Vagina (tissue), 2 donors: ENCODE results near the gene POGLUT2. TPM values are rescaled to one million over a fixed set of nuclear protein-coding genes. Genes with fewer than 3 reads are reported as not detected.

ENCODE experiments used
- DNase-seq, 2 donors: peaks; one replicate each; pipeline ENCODE4 v3.0.0-alpha.2; 2017; ENCODE audit errors: extremely low spot score in 2 of 2
- H3K27ac ChIP-seq: fragments of 200-600 bp; sonication (generic); one replicate; pipeline ENCODE4 v1.5.1; 2019
- H3K27me3 ChIP-seq: fragments of 200-600 bp; sonication (generic); one replicate; pipeline ENCODE4 v1.5.1; 2019
- H3K36me3 ChIP-seq, 2 donors: fragments of 200-600 bp; sonication (generic); one replicate each; pipeline ENCODE4 v1.5.1; 2017 to 2019
- H3K4me1 ChIP-seq: fragments of 200-600 bp; sonication (generic); one replicate; pipeline ENCODE4 v1.5.1; 2019
- H3K4me3 ChIP-seq, 2 donors: fragments of 200-600 bp; sonication (generic); 1 replicate in 1 of 2; 2 replicates in 1 of 2; pipeline ENCODE4 v1.5.1; 2016 to 2019
- H3K9me3 ChIP-seq: fragments of 200-600 bp; sonication (generic); one replicate; pipeline ENCODE4 v1.5.1; 2019
- CTCF ChIP-seq, 3 experiments: fragments of 450-650 bp in 2 of 3; fragments of 200-600 bp in 1 of 3; sonication (generic) in 1 of 3; IDR thresholded peaks; one replicate each; pipeline ENCODE4 v1.5.1; 2017 to 2019; ENCODE audit warnings: antibody characterized with exemption in 3 of 3, mild to moderate bottlenecking in 2 of 3, moderate library complexity in 2 of 3
- POLR2A ChIP-seq, 2 donors: fragments of 450-650 bp; IDR thresholded peaks; one replicate each; pipeline ENCODE4 v1.6.1; 2017; ENCODE audit warnings: antibody characterized with exemption in 2 of 2, mild to moderate bottlenecking in 2 of 2, moderate library complexity in 2 of 2
- POLR2AphosphoS5 ChIP-seq, 2 donors: sonication (generic); formaldehyde crosslinking; IDR thresholded peaks; one replicate each; pipeline ENCODE4 v1.9.0; 2017; ENCODE audit warnings: antibody characterized with exemption in 2 of 2, mild to moderate bottlenecking in 2 of 2, low read depth in 1 of 2; ENCODE audit not compliant: insufficient read depth in 1 of 2
- intact Hi-C: fragments of 100-400 bp; cut with DNase I; formaldehyde crosslinking; loops from one replicate; pipeline ENCODE4 v1.15.1; 2023
- total RNA-seq: library from RNA; depleted of rRNA; stranded (reverse); fragments of >200 nt; gene quantifications from one replicate; pipeline ENCODE4 v1.2.3, GENCODE V29; 2016

Gene POGLUT2
- 5.4 TPM for total RNA-seq

GRCh38 chr13:102798581-102799425 is at the start of gene POGLUT2, which contains the start of gene BIVM:
TSS of gene POGLUT2 (minus strand) at chr13:102798976. CDS start at chr13:102798670, 306 bp downstream.
TSS of gene BIVM (plus strand) at chr13:102799119. CDS start at chr13:102807268, 8,149 bp downstream.
- H3K36me3 ChIP-seq, result no peaks in the 10 kb centered on the region
- H3K27ac ChIP-seq, result peak within 1 kb of the TSS; percentile 78
- H3K4me1 ChIP-seq, result peaks cover 6% of the 10 kb centered on the region
- intact Hi-C loops, result no loop called here
- TF ChIP-seq CTCF (IDR thresholded peaks at IDR 0.05) (peak in 1 of 3 experiments; percentile 6), POLR2AphosphoS5 (IDR thresholded peaks at IDR 0.05; ENCODE audit: insufficient read depth in 1 of 2, low read depth in 1 of 2) (peak; percentile 63 to 76), POLR2A (IDR thresholded peaks at IDR 0.05) (no peak)
- DNase-seq, result peak in 1 of 2 donors; percentile 94
- H3K4me3 ChIP-seq, result peak within 1 kb of the TSS; percentile 65 to 80
- H3K9me3 ChIP-seq, result no peaks in the 10 kb centered on the region
- H3K27me3 ChIP-seq, result no peaks in the 10 kb centered on the region

GRCh38 chr13:102847272-102848234 is 48.8 kb upstream of the POGLUT2 start:
- H3K36me3 ChIP-seq, result peaks cover 0 to 4% of the 10 kb centered on the region in 2 donors
- no peak for DNase-seq
- H3K4me3 ChIP-seq, result peak overlapping the region; percentile 74 to 87
- peak overlapping the region; percentile 91 for H3K27ac ChIP-seq
- no peaks in the 10 kb centered on the region for H3K9me3 ChIP-seq
- H3K4me1 ChIP-seq, result peaks cover 29% of the 10 kb centered on the region
- H3K27me3 ChIP-seq, result no peaks in the 10 kb centered on the region
- peak in 2 of 3 experiments; percentile 40 to 52 for TF ChIP-seq CTCF (IDR thresholded peaks at IDR 0.05)
- TF ChIP-seq POLR2A (IDR thresholded peaks at IDR 0.05), result no peak
- TF ChIP-seq POLR2AphosphoS5 (IDR thresholded peaks at IDR 0.05; ENCODE audit: insufficient read depth in 1 of 2, low read depth in 1 of 2), result peak in 1 of 2 donors; percentile 31
- intact Hi-C loops, result no loop called here

- Histone ChIP-seq H3K36me3 (peaks cover 0 to 4% of the 10 kb centered on the region in 2 donors), H3K4me3 (peak overlapping the region; percentile 74 to 87), H3K4me1 (peaks cover 29% of the 10 kb centered on the region), H3K27ac (peak overlapping the region; percentile 91), H3K9me3 (no peaks in the 10 kb centered on the region), H3K27me3 (no peaks in the 10 kb centered on the region)
- intact Hi-C loops, result no loop called here
- TF ChIP-seq CTCF (IDR thresholded peaks at IDR 0.05), result no peak
- peak in 1 of 2 donors; percentile 7 for TF ChIP-seq POLR2AphosphoS5 (IDR thresholded peaks at IDR 0.05; ENCODE audit: insufficient read depth in 1 of 2, low read depth in 1 of 2)
- DNase-seq, result no peak
Observed at GRCh38 chr13:102846261-102847015, 47.7 kb upstream of the POGLUT2 start.

GRCh38 chr13:102845630-102846260 is 47.0 kb upstream of the POGLUT2 start, which contains the start of gene ERCC5:
TSS of gene ERCC5 (plus strand) at chr13:102846032. CDS start at chr13:102846267, 235 bp downstream.
- Histone ChIP-seq H3K27me3 (no peaks in the 10 kb centered on the region), H3K27ac (peak within 1 kb of the TSS; percentile 91), H3K9me3 (no peaks in the 10 kb centered on the region), H3K4me3 (peak within 1 kb of the TSS; percentile 74 to 87), H3K4me1 (peaks cover 29% of the 10 kb centered on the region), H3K36me3 (peaks cover 0 to 4% of the 10 kb centered on the region in 2 donors)
- intact Hi-C loops, result loop anchor here (2.0 kb wide), 1 partner anchor 249 kb away; the partner anchor contains the start of gene TPP2
- peak in 1 of 2 donors; percentile 94 for DNase-seq
- TF ChIP-seq POLR2AphosphoS5 (IDR thresholded peaks at IDR 0.05; ENCODE audit: insufficient read depth in 1 of 2, low read depth in 1 of 2) (peak; percentile 97 to 99), POLR2A (IDR thresholded peaks at IDR 0.05) (peak in 1 of 2 donors; percentile 43), CTCF (IDR thresholded peaks at IDR 0.05) (no peak)
